ENCODE data around the gene ZDHHC14. TPM values are rescaled to one million over a fixed set of nuclear protein-coding genes. Genes with fewer than 3 reads are reported as not detected.

The ZDHHC14 gene
- total and polyA plus RNA-seq, 2 experiments from 2014 or later, result 3.0 to 7.4 TPM

DNA sequence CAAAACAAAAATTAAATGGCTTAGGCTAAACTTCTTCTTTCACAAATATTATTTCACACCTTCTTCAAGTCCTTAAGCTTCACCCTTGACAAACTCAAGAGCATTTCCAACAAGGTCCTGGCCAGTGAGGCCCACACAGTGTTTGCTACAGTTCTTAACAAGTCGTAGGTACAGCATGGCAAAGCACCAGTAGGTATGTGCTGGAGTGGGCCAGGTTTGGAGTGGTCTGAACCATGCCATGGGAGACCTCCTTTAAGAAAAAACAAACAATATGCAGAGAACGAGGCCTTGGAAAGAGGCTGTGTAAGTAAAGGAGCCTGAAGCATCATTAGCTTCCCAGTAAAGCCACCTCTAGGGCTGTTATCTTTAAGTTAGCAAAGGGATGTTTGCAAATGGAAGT, 287.7 kb downstream of the ZDHHC14 start:
- Histone ChIP-seq H2AFZ (0 out of 2 replicates have a peak overlapping the region, but pooled peaks have one; percentile 47), H3K4me2 (no peak overlapping the region), H3K27ac (ENCODE audit: low read depth) (no peak overlapping the region), H3K79me2 (replicated peaks; ENCODE audit: insufficient read depth) (no peaks in the 10 kb centered on the region), H3K27me3 (ENCODE audit: insufficient read depth) (no peaks in the 10 kb centered on the region), H3F3A (replicated peaks; ENCODE audit: low read depth) (0 out of 2 replicates have a peak, but pooled peaks cover 4% of the 10 kb centered on the region), H3K36me3 (ENCODE audit: insufficient read depth) (no peaks in the 10 kb centered on the region), H3K4me3 (no peak overlapping the region), H4K20me1 (replicated peaks; ENCODE audit: insufficient read depth) (no peaks in the 10 kb centered on the region), H3K4me1 (ENCODE audit: insufficient read depth) (peaks cover 19% of the 10 kb centered on the region), H3K9me2 (ENCODE audit: insufficient read depth) (no peaks in the 10 kb centered on the region)
- ATAC-seq (no peak), DNase-seq (ENCODE audit: low spot score) (no peak)
- no peak overlapping the region for H3K4me3 Mint-ChIP-seq
- peaks cover 2% of the 10 kb centered on the region for H3K27me3 Mint-ChIP-seq (ENCODE audit: insufficient read depth, low read depth, poor library complexity)
- H3K9me3 Mint-ChIP-seq, result no peaks in the 10 kb centered on the region; the same call in 2 of the 3 replicates
- no peak overlapping the region for H3K27ac Mint-ChIP-seq
- no peak for TF ChIP-seq CREB1 (CRISPR knock-in tag; IDR thresholded peaks at IDR 0.05; ENCODE audit: low read depth)
- TF ChIP-seq JUNB (IDR thresholded peaks at IDR 0.05; ENCODE audit: unreplicated experiment), result no peak
- no peak for TF ChIP-seq POLR2AphosphoS5 (IDR thresholded peaks at IDR 0.05; ENCODE audit: low read depth)
- TF ChIP-seq ZNF331 (CRISPR knock-in tag; IDR thresholded peaks at IDR 0.05; ENCODE audit: low read depth), result no peak
- TF ChIP-seq EZH2 (IDR thresholded peaks at IDR 0.05; ENCODE audit: low read depth, unreplicated experiment), result no peak
- TF ChIP-seq, protein P1, sequence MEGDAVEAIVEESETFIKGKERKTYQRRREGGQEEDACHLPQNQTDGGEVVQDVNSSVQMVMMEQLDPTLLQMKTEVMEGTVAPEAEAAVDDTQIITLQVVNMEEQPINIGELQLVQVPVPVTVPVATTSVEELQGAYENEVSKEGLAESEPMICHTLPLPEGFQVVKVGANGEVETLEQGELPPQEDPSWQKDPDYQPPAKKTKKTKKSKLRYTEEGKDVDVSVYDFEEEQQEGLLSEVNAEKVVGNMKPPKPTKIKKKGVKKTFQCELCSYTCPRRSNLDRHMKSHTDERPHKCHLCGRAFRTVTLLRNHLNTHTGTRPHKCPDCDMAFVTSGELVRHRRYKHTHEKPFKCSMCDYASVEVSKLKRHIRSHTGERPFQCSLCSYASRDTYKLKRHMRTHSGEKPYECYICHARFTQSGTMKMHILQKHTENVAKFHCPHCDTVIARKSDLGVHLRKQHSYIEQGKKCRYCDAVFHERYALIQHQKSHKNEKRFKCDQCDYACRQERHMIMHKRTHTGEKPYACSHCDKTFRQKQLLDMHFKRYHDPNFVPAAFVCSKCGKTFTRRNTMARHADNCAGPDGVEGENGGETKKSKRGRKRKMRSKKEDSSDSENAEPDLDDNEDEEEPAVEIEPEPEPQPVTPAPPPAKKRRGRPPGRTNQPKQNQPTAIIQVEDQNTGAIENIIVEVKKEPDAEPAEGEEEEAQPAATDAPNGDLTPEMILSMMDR (conservative IDR thresholded peaks at IDR 0.05; ENCODE audit: low read depth in 2 of 2), result no peak
- TF ChIP-seq, protein P2, sequence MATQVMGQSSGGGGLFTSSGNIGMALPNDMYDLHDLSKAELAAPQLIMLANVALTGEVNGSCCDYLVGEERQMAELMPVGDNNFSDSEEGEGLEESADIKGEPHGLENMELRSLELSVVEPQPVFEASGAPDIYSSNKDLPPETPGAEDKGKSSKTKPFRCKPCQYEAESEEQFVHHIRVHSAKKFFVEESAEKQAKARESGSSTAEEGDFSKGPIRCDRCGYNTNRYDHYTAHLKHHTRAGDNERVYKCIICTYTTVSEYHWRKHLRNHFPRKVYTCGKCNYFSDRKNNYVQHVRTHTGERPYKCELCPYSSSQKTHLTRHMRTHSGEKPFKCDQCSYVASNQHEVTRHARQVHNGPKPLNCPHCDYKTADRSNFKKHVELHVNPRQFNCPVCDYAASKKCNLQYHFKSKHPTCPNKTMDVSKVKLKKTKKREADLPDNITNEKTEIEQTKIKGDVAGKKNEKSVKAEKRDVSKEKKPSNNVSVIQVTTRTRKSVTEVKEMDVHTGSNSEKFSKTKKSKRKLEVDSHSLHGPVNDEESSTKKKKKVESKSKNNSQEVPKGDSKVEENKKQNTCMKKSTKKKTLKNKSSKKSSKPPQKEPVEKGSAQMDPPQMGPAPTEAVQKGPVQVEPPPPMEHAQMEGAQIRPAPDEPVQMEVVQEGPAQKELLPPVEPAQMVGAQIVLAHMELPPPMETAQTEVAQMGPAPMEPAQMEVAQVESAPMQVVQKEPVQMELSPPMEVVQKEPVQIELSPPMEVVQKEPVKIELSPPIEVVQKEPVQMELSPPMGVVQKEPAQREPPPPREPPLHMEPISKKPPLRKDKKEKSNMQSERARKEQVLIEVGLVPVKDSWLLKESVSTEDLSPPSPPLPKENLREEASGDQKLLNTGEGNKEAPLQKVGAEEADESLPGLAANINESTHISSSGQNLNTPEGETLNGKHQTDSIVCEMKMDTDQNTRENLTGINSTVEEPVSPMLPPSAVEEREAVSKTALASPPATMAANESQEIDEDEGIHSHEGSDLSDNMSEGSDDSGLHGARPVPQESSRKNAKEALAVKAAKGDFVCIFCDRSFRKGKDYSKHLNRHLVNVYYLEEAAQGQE (IDR thresholded peaks at IDR 0.05; ENCODE audit: unreplicated experiment), result no peak
- TF ChIP-seq STAT1 (IDR thresholded peaks at IDR 0.05; ENCODE audit: unreplicated experiment), result no peak
- TF ChIP-seq NANOG (IDR thresholded peaks at IDR 0.05; ENCODE audit: borderline replicate concordance), result no peak
- TF ChIP-seq, protein P3, sequence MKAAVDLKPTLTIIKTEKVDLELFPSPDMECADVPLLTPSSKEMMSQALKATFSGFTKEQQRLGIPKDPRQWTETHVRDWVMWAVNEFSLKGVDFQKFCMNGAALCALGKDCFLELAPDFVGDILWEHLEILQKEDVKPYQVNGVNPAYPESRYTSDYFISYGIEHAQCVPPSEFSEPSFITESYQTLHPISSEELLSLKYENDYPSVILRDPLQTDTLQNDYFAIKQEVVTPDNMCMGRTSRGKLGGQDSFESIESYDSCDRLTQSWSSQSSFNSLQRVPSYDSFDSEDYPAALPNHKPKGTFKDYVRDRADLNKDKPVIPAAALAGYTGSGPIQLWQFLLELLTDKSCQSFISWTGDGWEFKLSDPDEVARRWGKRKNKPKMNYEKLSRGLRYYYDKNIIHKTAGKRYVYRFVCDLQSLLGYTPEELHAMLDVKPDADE (IDR thresholded peaks at IDR 0.05), result no peak
- TF ChIP-seq EZH2phosphoT487 (IDR thresholded peaks at IDR 0.05; ENCODE audit: unreplicated experiment), result no peak
- TF ChIP-seq ZNF114 (CRISPR knock-in tag; IDR thresholded peaks at IDR 0.05), result no peak
- TF ChIP-seq, protein P4, sequence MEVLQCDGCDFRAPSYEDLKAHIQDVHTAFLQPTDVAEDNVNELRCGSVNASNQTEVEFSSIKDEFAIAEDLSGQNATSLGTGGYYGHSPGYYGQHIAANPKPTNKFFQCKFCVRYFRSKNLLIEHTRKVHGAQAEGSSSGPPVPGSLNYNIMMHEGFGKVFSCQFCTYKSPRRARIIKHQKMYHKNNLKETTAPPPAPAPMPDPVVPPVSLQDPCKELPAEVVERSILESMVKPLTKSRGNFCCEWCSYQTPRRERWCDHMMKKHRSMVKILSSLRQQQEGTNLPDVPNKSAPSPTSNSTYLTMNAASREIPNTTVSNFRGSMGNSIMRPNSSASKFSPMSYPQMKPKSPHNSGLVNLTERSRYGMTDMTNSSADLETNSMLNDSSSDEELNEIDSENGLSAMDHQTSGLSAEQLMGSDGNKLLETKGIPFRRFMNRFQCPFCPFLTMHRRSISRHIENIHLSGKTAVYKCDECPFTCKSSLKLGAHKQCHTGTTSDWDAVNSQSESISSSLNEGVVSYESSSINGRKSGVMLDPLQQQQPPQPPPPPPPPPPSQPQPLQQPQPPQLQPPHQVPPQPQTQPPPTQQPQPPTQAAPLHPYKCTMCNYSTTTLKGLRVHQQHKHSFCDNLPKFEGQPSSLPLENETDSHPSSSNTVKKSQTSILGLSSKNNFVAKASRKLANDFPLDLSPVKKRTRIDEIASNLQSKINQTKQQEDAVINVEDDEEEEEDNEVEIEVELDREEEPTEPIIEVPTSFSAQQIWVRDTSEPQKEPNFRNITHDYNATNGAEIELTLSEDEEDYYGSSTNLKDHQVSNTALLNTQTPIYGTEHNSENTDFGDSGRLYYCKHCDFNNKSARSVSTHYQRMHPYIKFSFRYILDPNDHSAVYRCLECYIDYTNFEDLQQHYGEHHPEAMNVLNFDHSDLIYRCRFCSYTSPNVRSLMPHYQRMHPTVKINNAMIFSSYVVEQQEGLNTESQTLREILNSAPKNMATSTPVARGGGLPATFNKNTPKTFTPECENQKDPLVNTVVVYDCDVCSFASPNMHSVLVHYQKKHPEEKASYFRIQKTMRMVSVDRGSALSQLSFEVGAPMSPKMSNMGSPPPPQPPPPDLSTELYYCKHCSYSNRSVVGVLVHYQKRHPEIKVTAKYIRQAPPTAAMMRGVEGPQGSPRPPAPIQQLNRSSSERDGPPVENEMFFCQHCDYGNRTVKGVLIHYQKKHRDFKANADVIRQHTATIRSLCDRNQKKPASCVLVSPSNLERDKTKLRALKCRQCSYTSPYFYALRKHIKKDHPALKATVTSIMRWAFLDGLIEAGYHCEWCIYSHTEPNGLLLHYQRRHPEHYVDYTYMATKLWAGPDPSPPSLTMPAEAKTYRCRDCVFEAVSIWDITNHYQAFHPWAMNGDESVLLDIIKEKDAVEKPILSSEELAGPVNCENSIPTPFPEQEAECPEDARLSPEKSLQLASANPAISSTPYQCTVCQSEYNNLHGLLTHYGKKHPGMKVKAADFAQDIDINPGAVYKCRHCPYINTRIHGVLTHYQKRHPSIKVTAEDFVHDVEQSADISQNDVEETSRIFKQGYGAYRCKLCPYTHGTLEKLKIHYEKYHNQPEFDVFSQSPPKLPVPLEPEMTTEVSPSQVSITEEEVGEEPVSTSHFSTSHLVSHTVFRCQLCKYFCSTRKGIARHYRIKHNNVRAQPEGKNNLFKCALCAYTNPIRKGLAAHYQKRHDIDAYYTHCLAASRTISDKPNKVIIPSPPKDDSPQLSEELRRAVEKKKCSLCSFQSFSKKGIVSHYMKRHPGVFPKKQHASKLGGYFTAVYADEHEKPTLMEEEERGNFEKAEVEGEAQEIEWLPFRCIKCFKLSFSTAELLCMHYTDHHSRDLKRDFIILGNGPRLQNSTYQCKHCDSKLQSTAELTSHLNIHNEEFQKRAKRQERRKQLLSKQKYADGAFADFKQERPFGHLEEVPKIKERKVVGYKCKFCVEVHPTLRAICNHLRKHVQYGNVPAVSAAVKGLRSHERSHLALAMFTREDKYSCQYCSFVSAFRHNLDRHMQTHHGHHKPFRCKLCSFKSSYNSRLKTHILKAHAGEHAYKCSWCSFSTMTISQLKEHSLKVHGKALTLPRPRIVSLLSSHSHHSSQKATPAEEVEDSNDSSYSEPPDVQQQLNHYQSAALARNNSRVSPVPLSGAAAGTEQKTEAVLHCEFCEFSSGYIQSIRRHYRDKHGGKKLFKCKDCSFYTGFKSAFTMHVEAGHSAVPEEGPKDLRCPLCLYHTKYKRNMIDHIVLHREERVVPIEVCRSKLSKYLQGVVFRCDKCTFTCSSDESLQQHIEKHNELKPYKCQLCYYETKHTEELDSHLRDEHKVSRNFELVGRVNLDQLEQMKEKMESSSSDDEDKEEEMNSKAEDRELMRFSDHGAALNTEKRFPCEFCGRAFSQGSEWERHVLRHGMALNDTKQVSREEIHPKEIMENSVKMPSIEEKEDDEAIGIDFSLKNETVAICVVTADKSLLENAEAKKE (CRISPR knock-in tag; IDR thresholded peaks at IDR 0.05), result no peak
- H3K36me3 Mint-ChIP-seq (ENCODE audit: low read depth), result no peaks in the 10 kb centered on the region; the same call in 2 of the 3 replicates
- peaks cover 29% of the 10 kb centered on the region for H3K4me1 Mint-ChIP-seq
